SK-N-SH treated with all-trans-retinoic acid at 6 μM for 48 hours (cell line): ENCODE measurements around the gene CHIA.

ENCODE experiments used
- ATAC-seq: fragments of 200-7000 bp; cut with Tn5 transposase; 3 replicates; pipeline ENCODE4 v1.9.1; 2020; ENCODE audit warnings: mild to moderate bottlenecking, moderate library complexity
- ARNTL ChIP-seq: fragments of 450-650 bp; formaldehyde crosslinking; IDR thresholded peaks from 2 replicates; pipeline ENCODE4 v1.5.0; 2020; ENCODE audit warnings: low read depth, mild to moderate bottlenecking, moderate library complexity, borderline replicate concordance
- BACH2 ChIP-seq: fragments of 250-450 bp; sonication (Bioruptor Pico); IDR thresholded peaks from 2 replicates; pipeline ENCODE4 v1.9.0; 2021; ENCODE audit warnings: mild to moderate bottlenecking, borderline replicate concordance
- CSDC2 ChIP-seq: fragments of 250-450 bp; sonication (Bioruptor Pico); IDR thresholded peaks from 2 replicates; pipeline ENCODE4 v1.5.0; 2020; ENCODE audit warnings: mild to moderate bottlenecking, moderate library complexity
- GLIS3 ChIP-seq: fragments of 250-450 bp; sonication (Bioruptor Pico); IDR thresholded peaks from 2 replicates; pipeline ENCODE4 v1.5.0; 2020; ENCODE audit warnings: mild to moderate bottlenecking, moderate library complexity
- ISL1 ChIP-seq: fragments of 250-450 bp; sonication (Bioruptor Pico); IDR thresholded peaks from 2 replicates; pipeline ENCODE4 v2.1.2; 2022; ENCODE audit warnings: mild to moderate bottlenecking, moderate library complexity
- OSR1 ChIP-seq: fragments of 250-450 bp; sonication (Bioruptor Pico); IDR thresholded peaks from 2 replicates; pipeline ENCODE4 v1.8.0; 2022; ENCODE audit warnings: moderate library complexity, mild to moderate bottlenecking, inconsistent platforms
- PPARA ChIP-seq: fragments of 250-450 bp; sonication (Bioruptor Pico); IDR thresholded peaks from 2 replicates; pipeline ENCODE4 v1.5.0; 2020; ENCODE audit warnings: mild to moderate bottlenecking, borderline replicate concordance
- RARB ChIP-seq: fragments of 250-450 bp; sonication (Bioruptor Pico); IDR thresholded peaks from 2 replicates; pipeline ENCODE4 v1.8.0; 2021; ENCODE audit warnings: mild to moderate bottlenecking, moderate library complexity
- SNAI2 ChIP-seq: fragments of 250-450 bp; sonication (Bioruptor Pico); IDR thresholded peaks from 2 replicates; pipeline ENCODE4 v1.5.0; 2020; ENCODE audit warnings: mild to moderate bottlenecking, moderate library complexity
- TCF4 ChIP-seq: fragments of 250-450 bp; sonication (Bioruptor Pico); IDR thresholded peaks from 2 replicates; pipeline ENCODE4 v1.8.0; 2021; ENCODE audit warnings: mild to moderate bottlenecking, moderate library complexity, borderline replicate concordance
- TOX ChIP-seq: fragments of 250-450 bp; sonication (Bioruptor Pico); IDR thresholded peaks from 2 replicates; pipeline ENCODE4 v1.8.0; 2021; ENCODE audit warnings: mild to moderate bottlenecking, moderate library complexity, borderline replicate concordance
- ZC3H10 ChIP-seq: fragments of 250-450 bp; sonication (Bioruptor Pico); IDR thresholded peaks from 2 replicates; pipeline ENCODE4 v1.5.1; 2021; ENCODE audit warnings: mild to moderate bottlenecking, moderate library complexity
- ZFP3 ChIP-seq: fragments of 250-450 bp; sonication (Bioruptor Pico); IDR thresholded peaks from 2 replicates; pipeline ENCODE4 v1.5.0; 2020; ENCODE audit warnings: mild to moderate bottlenecking, moderate library complexity
- ZFP30 ChIP-seq: fragments of 450-650 bp; formaldehyde crosslinking; IDR thresholded peaks from 2 replicates; pipeline ENCODE4 v1.5.0; 2022; ENCODE audit warnings: mild to moderate bottlenecking, moderate library complexity
- ZNF565 ChIP-seq: fragments of 450-650 bp; formaldehyde crosslinking; conservative IDR thresholded peaks from 2 replicates; pipeline ENCODE4 v1.5.0; 2020; ENCODE audit warnings: low read depth, mild to moderate bottlenecking, moderate library complexity
- ZNF8 ChIP-seq: fragments of 450-650 bp; formaldehyde crosslinking; IDR thresholded peaks from 2 replicates; pipeline ENCODE4 v1.5.0; 2020; ENCODE audit warnings: mild to moderate bottlenecking, moderate library complexity
- TF ChIP-seq, protein P1 (sequence below): fragments of 250-450 bp; sonication (Bioruptor Pico); IDR thresholded peaks from 2 replicates; pipeline ENCODE4 v1.5.0; 2020; ENCODE audit warnings: mild to moderate bottlenecking, moderate library complexity
- TF ChIP-seq, protein P2 (sequence below): fragments of 250-450 bp; sonication (Bioruptor Pico); IDR thresholded peaks from 2 replicates; pipeline ENCODE4 v1.5.1; 2021; ENCODE audit warnings: mild to moderate bottlenecking, moderate library complexity
- TF ChIP-seq, protein P3 (sequence below): fragments of 250-450 bp; sonication (Bioruptor Pico); IDR thresholded peaks from 2 replicates; pipeline ENCODE4 v1.8.0; 2020; ENCODE audit warnings: mild to moderate bottlenecking, moderate library complexity, borderline replicate concordance
- TF ChIP-seq, protein P4 (sequence below): fragments of 250-450 bp; sonication (Bioruptor Pico); IDR thresholded peaks from 2 replicates; pipeline ENCODE4 v1.8.0; 2021; ENCODE audit warnings: low read depth, mild to moderate bottlenecking, moderate library complexity, borderline replicate concordance

The CHIA gene

DNA sequence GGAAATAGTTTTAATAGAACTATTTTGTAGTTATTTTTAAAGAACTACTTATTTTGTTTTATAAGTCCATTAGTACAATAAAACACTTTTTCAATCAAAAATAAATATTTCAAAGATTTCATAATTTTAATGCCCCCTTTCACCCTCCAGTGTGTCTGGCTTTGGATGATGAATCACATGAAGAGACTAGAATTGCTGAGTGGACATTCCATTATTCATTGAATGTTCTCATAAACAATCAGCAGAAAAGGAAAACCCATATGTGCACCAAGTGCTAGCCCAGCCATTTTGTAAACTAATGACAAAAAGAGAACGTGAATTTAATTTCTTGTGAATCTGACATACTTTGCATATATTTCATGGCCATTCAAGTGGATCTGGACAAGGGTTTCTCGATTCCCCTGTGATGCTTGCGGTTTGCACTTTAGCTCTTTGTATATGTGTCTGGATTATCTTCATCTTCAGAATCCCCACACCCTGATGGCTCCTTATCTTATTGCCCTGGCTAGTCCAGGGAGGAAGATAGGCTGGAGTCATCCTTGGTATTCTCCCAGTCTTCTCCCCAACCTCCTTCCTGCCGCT, 20.7 kb upstream of the CHIA start:
- no peak for TF ChIP-seq ARNTL
- no peak for TF ChIP-seq PPARA (CRISPR knock-in tag)
- TF ChIP-seq, protein P1, sequence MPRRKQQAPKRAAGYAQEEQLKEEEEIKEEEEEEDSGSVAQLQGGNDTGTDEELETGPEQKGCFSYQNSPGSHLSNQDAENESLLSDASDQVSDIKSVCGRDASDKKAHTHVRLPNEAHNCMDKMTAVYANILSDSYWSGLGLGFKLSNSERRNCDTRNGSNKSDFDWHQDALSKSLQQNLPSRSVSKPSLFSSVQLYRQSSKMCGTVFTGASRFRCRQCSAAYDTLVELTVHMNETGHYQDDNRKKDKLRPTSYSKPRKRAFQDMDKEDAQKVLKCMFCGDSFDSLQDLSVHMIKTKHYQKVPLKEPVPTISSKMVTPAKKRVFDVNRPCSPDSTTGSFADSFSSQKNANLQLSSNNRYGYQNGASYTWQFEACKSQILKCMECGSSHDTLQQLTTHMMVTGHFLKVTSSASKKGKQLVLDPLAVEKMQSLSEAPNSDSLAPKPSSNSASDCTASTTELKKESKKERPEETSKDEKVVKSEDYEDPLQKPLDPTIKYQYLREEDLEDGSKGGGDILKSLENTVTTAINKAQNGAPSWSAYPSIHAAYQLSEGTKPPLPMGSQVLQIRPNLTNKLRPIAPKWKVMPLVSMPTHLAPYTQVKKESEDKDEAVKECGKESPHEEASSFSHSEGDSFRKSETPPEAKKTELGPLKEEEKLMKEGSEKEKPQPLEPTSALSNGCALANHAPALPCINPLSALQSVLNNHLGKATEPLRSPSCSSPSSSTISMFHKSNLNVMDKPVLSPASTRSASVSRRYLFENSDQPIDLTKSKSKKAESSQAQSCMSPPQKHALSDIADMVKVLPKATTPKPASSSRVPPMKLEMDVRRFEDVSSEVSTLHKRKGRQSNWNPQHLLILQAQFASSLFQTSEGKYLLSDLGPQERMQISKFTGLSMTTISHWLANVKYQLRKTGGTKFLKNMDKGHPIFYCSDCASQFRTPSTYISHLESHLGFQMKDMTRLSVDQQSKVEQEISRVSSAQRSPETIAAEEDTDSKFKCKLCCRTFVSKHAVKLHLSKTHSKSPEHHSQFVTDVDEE (CRISPR knock-in tag): no peak
- TF ChIP-seq SNAI2: no peak
- no peak for TF ChIP-seq ZFP30 (CRISPR knock-in tag)
- no peak for TF ChIP-seq ZC3H10
- TF ChIP-seq TCF4 (CRISPR knock-in tag): no peak
- no peak for TF ChIP-seq ISL1
- TF ChIP-seq, protein P2, sequence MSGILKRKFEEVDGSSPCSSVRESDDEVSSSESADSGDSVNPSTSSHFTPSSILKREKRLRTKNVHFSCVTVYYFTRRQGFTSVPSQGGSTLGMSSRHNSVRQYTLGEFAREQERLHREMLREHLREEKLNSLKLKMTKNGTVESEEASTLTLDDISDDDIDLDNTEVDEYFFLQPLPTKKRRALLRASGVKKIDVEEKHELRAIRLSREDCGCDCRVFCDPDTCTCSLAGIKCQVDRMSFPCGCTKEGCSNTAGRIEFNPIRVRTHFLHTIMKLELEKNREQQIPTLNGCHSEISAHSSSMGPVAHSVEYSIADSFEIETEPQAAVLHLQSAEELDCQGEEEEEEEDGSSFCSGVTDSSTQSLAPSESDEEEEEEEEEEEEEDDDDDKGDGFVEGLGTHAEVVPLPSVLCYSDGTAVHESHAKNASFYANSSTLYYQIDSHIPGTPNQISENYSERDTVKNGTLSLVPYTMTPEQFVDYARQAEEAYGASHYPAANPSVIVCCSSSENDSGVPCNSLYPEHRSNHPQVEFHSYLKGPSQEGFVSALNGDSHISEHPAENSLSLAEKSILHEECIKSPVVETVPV (CRISPR knock-in tag): no peak
- no peak for TF ChIP-seq RARB (CRISPR knock-in tag)
- TF ChIP-seq ZFP3 (CRISPR knock-in tag): no peak
- no peak for TF ChIP-seq BACH2 (CRISPR knock-in tag)
- TF ChIP-seq, protein P3, sequence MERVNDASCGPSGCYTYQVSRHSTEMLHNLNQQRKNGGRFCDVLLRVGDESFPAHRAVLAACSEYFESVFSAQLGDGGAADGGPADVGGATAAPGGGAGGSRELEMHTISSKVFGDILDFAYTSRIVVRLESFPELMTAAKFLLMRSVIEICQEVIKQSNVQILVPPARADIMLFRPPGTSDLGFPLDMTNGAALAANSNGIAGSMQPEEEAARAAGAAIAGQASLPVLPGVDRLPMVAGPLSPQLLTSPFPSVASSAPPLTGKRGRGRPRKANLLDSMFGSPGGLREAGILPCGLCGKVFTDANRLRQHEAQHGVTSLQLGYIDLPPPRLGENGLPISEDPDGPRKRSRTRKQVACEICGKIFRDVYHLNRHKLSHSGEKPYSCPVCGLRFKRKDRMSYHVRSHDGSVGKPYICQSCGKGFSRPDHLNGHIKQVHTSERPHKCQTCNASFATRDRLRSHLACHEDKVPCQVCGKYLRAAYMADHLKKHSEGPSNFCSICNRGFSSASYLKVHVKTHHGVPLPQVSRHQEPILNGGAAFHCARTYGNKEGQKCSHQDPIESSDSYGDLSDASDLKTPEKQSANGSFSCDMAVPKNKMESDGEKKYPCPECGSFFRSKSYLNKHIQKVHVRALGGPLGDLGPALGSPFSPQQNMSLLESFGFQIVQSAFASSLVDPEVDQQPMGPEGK: no peak
- TF ChIP-seq ZNF8 (CRISPR knock-in tag): no peak
- TF ChIP-seq GLIS3 (CRISPR knock-in tag): no peak
- no peak for TF ChIP-seq OSR1 (CRISPR knock-in tag)
- ATAC-seq: no peak

DNA sequence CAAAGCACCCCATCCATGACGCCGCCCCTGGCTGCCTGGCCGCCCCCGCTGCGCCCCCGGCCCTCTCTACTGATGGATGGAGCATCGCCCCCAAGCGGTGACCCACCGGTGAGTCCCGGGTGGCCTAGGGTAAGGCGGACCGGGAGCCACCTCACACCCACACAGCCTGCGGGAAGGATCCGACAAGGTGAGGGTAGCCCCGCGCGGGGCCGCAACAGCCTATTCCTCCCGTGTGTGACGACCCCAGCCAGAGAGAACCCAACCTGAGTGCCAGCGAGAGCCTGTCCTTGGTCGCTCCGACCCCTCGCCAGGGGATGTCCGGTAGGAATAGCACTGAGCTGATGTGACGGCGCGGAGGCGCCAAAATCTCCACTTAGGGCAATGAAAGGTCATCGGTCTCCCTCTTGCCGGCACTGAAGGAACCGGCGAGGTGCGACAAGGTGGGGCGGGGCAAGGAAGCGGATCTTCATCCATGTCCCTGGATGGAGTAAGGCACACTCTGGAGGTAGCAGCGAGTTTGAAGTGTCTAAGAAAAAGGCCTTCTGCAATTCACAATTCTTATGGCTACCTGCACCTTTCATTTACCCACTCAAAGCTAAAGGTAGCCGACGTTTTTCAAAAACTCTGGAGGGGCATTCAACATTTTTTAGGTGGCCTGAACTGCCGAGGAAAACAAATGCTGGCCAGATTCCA, 19.7 kb upstream of the CHIA start:
- no peak for ATAC-seq
- no peak for TF ChIP-seq ZFP30 (CRISPR knock-in tag)
- TF ChIP-seq, protein P4, sequence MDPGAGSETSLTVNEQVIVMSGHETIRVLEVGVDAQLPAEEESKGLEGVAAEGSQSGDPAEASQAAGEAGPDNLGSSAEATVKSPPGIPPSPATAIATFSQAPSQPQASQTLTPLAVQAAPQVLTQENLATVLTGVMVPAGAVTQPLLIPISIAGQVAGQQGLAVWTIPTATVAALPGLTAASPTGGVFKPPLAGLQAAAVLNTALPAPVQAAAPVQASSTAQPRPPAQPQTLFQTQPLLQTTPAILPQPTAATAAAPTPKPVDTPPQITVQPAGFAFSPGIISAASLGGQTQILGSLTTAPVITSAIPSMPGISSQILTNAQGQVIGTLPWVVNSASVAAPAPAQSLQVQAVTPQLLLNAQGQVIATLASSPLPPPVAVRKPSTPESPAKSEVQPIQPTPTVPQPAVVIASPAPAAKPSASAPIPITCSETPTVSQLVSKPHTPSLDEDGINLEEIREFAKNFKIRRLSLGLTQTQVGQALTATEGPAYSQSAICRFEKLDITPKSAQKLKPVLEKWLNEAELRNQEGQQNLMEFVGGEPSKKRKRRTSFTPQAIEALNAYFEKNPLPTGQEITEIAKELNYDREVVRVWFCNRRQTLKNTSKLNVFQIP: no peak
- TF ChIP-seq CSDC2 (CRISPR knock-in tag): no peak
- no peak for TF ChIP-seq BACH2 (CRISPR knock-in tag)
- no peak for TF ChIP-seq ISL1
- no peak for TF ChIP-seq ZNF565
- TF ChIP-seq, protein P1 (CRISPR knock-in tag): no peak
- TF ChIP-seq, all 23 proteins: peak for 0

DNA sequence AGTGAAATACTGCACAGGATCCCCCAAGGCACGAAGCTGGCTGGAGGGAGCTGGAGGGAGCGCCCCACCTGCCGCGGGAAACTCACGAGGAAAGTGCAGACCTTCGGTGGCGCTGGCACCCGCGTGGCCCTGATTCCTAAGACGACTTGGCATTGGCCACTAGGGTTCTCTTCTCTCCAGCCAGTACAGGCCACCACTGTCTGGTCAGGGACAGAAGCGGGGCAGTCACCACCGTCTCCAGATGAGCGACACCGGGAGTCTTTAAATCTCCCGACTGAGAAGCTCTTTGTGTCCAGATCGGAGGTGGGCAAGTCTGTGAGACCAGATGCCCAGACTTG, 19.2 kb upstream of the CHIA start:
- no peak for ATAC-seq
- TF ChIP-seq, protein P1 (CRISPR knock-in tag): no peak
- TF ChIP-seq ZNF565: no peak
- no peak for TF ChIP-seq ARNTL
- no peak for TF ChIP-seq TOX
- TF ChIP-seq, protein P3: no peak
- TF ChIP-seq TCF4 (CRISPR knock-in tag): no peak
